Endodermal cell (in vitro differentiated cells): ENCODE data around the gene NRXN2. TPM values are rescaled to one million over a fixed set of nuclear protein-coding genes. Genes with fewer than 3 reads are reported as not detected.

Experiments used
- DNase-seq: peaks from one replicate; pipeline ENCODE4 v3.0.0-alpha.2; 2017
- H3K27ac ChIP-seq: 2 replicates; pipeline ENCODE4 v1.5.1; 2013; ENCODE audit warnings: mild to moderate bottlenecking, low read depth, low read length, moderate library complexity
- H3K27me3 ChIP-seq: 2 replicates; pipeline ENCODE4 v1.6.1; 2013; ENCODE audit warnings: mild to moderate bottlenecking, low read length, moderate library complexity; ENCODE audit not compliant: insufficient read depth, control insufficient read depth, poor library complexity, severe bottlenecking
- H3K36me3 ChIP-seq: 2 replicates; pipeline ENCODE4 v1.7.0; 2013; ENCODE audit warnings: mild to moderate bottlenecking, low read length, moderate library complexity; ENCODE audit not compliant: control insufficient read depth, insufficient read depth
- H3K4me1 ChIP-seq: one replicate; pipeline ENCODE4 v1.7.0; 2013; ENCODE audit warnings: low read length; ENCODE audit not compliant: control insufficient read depth, insufficient read depth
- H3K4me3 ChIP-seq: 2 replicates; pipeline ENCODE4 v1.5.1; 2013; ENCODE audit warnings: mild to moderate bottlenecking, low read length, moderate library complexity
- H3K9ac ChIP-seq: 2 replicates; pipeline ENCODE4 v1.6.1; 2013; ENCODE audit warnings: mild to moderate bottlenecking, low read length, moderate library complexity; ENCODE audit not compliant: poor library complexity, severe bottlenecking; ENCODE audit errors: extremely low read depth
- H3K9me3 ChIP-seq: 2 replicates; pipeline ENCODE4 v1.6.1; 2013; ENCODE audit warnings: mild to moderate bottlenecking, low read length, moderate library complexity; ENCODE audit not compliant: control insufficient read depth
- H3K27ac Mint-ChIP-seq: 2 replicates; pipeline ENCODE4 v1.8.0; 2020; ENCODE audit warnings: mixed read lengths
- H3K27me3 Mint-ChIP-seq: 2 replicates; pipeline ENCODE4 v1.8.0; 2021; ENCODE audit warnings: mild to moderate bottlenecking, mixed read lengths; ENCODE audit not compliant: insufficient read depth
- H3K36me3 Mint-ChIP-seq: 2 replicates; pipeline ENCODE4 v1.8.0; 2020; ENCODE audit warnings: low read depth, mixed read lengths
- H3K4me1 Mint-ChIP-seq: 2 replicates; pipeline ENCODE4 v1.8.0; 2020; ENCODE audit warnings: mixed read lengths
- H3K4me3 Mint-ChIP-seq: 2 replicates; pipeline ENCODE4 v1.8.0; 2020; ENCODE audit warnings: mild to moderate bottlenecking, moderate library complexity, mixed read lengths
- H3K9me3 Mint-ChIP-seq: 2 replicates; pipeline ENCODE4 v1.8.0; 2020; ENCODE audit warnings: mild to moderate bottlenecking, mixed read lengths
- WGBS, 2 experiments: methylation state at CpG; one replicate each; pipeline versions ENCODE4 v1.1.5 to v1.1.7; 2013; ENCODE audit warnings: missing lambda C conversion rate in 2 of 2, mixed read lengths in 1 of 2; ENCODE audit not compliant: insufficient coverage in 1 of 2, insufficient read length in 1 of 2; 5-methylcytosine and 5-hydroxymethylcytosine counted together
- total RNA-seq, 2 donors: library from RNA; stranded (reverse); fragmentation: NEBNext Ultra II Directional in 1 of 2; extraction: Animal tissue kit (Norgen Biotek cat#: 25700) in 1 of 2; gene quantifications; 2 replicates in 1 of 2; 3 replicates in 1 of 2; pipeline ENCODE4 v1.2.1, GENCODE V29; 2021
- TF ChIP-seq, protein P1 (sequence below): fragments of 200-600 bp; sonication (generic); conservative IDR thresholded peaks from 2 replicates; pipeline ENCODE4 v1.5.0; 2021; ENCODE audit warnings: antibody characterized with exemption, mild to moderate bottlenecking

NRXN2 gene
- total RNA-seq, 2 donors from 2014 or later, result 1.00 to 1.5 TPM

DNA sequence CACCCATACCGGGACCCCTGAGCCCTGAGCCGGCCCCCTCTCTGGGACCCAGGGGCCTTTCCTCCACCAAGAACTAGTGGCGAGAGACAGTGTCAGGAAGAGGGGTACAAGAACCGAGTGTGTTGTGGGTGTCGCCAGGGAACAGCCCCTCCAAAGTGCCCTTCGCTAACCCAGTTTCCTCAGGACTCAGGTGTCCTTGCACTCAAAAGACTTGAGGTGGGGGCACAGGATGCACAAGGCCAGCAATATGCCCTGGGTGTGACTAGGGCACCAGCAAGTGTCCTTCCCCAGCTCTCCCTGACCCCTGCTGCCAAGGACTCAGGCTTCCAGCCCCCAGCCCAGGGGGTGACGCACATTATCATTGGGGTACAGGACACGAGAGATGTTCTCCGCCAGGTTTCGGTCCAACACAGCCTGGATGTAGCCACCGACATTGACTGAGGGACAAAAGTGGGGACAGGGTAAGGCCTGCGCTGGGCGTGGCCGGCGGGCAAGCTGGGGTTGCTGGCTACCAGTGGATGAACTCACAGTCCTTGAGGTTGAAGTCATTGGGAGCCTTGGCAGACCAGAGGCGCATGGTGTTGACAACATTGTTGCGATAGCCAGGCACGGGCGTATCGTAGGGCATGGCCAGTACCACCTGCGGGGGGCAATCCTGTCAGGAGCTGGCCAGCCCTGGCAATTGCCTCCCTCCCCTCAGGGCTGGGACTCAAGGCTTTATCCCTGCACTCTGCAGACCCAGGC lies 32.1 kb upstream of the NRXN2 start:
- 92 to 93% methylated on average over 21 of the region's 21 CpGs for WGBS, 2 experiments
- no peaks in the 10 kb centered on the region for H3K36me3 Mint-ChIP-seq

DNA sequence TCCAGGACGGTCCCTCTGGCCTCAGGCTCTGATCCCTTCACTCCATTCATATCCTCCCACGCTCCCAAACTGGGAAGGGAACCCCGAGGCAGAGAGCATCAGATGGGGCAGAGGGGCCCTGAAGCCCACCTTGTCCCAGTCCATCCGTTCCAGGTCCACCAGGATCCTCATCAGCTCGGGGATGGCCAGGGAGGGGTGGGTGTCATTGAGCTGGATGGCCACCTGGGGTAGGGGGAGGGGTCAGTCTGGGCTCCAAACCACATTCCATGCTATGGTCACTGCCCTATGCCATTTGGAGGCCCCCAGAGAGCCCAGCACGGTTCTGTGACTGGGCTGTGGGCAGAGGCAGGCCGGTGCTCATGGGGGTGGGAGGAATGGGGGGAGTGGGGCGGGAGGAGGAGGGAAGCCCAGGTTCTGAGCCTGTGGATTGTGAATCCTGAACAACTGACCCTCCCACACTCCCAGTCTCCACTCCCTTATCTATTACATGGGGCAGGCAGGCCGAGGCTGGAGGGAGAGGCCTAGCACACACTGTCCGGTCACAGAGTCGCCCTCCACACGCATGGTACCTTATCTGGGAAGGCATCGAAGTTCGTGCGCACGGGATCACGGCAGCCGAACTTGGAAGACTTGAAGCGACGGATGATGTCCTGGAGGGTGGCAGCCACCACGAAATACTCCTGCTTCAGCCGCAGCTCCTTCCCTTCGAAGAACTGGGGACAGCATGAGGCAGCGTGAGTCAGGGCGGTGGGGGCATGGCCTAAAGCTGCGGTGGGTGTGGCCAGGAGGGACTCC lies 31.3 kb upstream of the NRXN2 start:
- H3K9ac ChIP-seq, result no peak overlapping the region
- no peak overlapping the region for H3K27ac ChIP-seq
- 90 to 91% methylated on average over 14 to 24 of the region's 26 CpGs for WGBS, 2 experiments
- H3K27ac Mint-ChIP-seq, result no peak overlapping the region
- H3K36me3 ChIP-seq, result no peaks in the 10 kb centered on the region
- no peaks in the 10 kb centered on the region for H3K27me3 Mint-ChIP-seq
- H3K36me3 Mint-ChIP-seq, result no peaks in the 10 kb centered on the region
- H3K4me3 ChIP-seq, result no peak overlapping the region
- peaks cover under 1% of the 10 kb centered on the region for H3K4me1 Mint-ChIP-seq
- H3K9me3 ChIP-seq, result no peaks in the 10 kb centered on the region
- DNase-seq, result no peak
- no peaks in the 10 kb centered on the region for H3K4me1 ChIP-seq
- TF ChIP-seq, protein P1, sequence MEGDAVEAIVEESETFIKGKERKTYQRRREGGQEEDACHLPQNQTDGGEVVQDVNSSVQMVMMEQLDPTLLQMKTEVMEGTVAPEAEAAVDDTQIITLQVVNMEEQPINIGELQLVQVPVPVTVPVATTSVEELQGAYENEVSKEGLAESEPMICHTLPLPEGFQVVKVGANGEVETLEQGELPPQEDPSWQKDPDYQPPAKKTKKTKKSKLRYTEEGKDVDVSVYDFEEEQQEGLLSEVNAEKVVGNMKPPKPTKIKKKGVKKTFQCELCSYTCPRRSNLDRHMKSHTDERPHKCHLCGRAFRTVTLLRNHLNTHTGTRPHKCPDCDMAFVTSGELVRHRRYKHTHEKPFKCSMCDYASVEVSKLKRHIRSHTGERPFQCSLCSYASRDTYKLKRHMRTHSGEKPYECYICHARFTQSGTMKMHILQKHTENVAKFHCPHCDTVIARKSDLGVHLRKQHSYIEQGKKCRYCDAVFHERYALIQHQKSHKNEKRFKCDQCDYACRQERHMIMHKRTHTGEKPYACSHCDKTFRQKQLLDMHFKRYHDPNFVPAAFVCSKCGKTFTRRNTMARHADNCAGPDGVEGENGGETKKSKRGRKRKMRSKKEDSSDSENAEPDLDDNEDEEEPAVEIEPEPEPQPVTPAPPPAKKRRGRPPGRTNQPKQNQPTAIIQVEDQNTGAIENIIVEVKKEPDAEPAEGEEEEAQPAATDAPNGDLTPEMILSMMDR, result no peak
- no peaks in the 10 kb centered on the region for H3K27me3 ChIP-seq
- no peaks in the 10 kb centered on the region for H3K9me3 Mint-ChIP-seq
- no peak overlapping the region for H3K4me3 Mint-ChIP-seq

More for the DNA sequence above, 32.1 kb upstream of the NRXN2 start:
- H3K27ac Mint-ChIP-seq, result no peak overlapping the region
- H3K27ac ChIP-seq, result no peak overlapping the region
- no peak for DNase-seq
- H3K9ac ChIP-seq, result no peak overlapping the region
- H3K36me3 ChIP-seq, result no peaks in the 10 kb centered on the region
- H3K9me3 ChIP-seq, result no peaks in the 10 kb centered on the region
- H3K4me3 ChIP-seq, result no peak overlapping the region
- peaks cover 2% of the 10 kb centered on the region for H3K4me1 ChIP-seq
- no peaks in the 10 kb centered on the region for H3K9me3 Mint-ChIP-seq
- no peak overlapping the region for H3K4me3 Mint-ChIP-seq
- H3K4me1 Mint-ChIP-seq, result peaks cover 8% of the 10 kb centered on the region
- H3K27me3 Mint-ChIP-seq, result no peaks in the 10 kb centered on the region
- TF ChIP-seq, protein P1, result no peak
- H3K27me3 ChIP-seq, result no peaks in the 10 kb centered on the region

DNA sequence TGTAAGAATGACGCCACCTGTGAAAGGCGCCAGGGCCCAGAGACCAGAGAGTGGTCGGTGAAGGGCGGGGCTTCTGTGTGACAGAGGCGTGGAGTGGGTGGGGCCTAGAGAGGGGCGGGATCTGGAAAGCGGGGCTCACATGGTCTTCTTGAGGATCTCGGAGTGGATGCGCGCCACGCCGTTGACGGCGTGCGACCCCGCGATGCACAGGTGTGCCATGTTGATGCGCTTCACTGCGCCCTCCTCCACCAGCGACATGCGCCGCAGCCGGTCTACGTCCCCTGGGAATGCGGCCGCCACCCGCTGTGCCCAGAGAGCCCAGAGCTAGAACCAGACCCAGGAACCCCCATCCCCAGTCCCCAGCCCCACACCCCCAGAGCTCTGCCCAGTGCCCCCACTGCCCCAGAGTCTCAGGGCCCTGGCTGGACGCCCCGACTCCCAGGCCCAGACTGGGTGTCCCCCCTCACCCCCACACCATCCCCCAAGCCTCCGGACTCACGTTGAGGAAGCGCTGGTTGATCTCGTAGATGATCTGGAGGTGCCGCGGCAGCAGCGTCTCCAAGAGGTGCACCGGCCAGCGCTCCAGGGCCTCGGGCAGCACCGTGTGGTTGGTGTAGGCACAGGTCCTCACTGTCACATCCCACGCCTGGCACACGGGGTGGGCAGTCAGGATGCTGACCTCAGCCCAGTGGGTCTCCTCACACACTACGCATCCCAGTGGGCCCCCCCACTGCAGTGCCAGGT lies 30.6 kb upstream of the NRXN2 start:
- Histone ChIP-seq H3K9me3 (no peaks in the 10 kb centered on the region), H3K27me3 (no peaks in the 10 kb centered on the region), H3K27ac (no peak overlapping the region), H3K4me3 (no peak overlapping the region), H3K9ac (no peak overlapping the region), H3K4me1 (no peaks in the 10 kb centered on the region), H3K36me3 (no peaks in the 10 kb centered on the region)
- H3K36me3 Mint-ChIP-seq, result no peaks in the 10 kb centered on the region
- DNase-seq, result peak; percentile 72
- no peak overlapping the region for H3K4me3 Mint-ChIP-seq
- WGBS, 2 experiments, result 95 to 98% methylated on average over 28 to 41 of the region's 43 CpGs
- no peak overlapping the region for H3K27ac Mint-ChIP-seq
- H3K9me3 Mint-ChIP-seq, result no peaks in the 10 kb centered on the region
- TF ChIP-seq, protein P1, result no peak
- no peaks in the 10 kb centered on the region for H3K4me1 Mint-ChIP-seq
- H3K27me3 Mint-ChIP-seq, result no peaks in the 10 kb centered on the region
